Endodermal cell (in vitro differentiated cells): ENCODE measurements around the gene CAPNS1. TPM values are rescaled to one million over a fixed set of nuclear protein-coding genes. Genes with fewer than 3 reads are reported as not detected.

Experiments used
- DNase-seq: peaks from one replicate; pipeline ENCODE4 v3.0.0-alpha.2; 2017
- H3K27ac ChIP-seq: 2 replicates; pipeline ENCODE4 v1.5.1; 2013; ENCODE audit warnings: mild to moderate bottlenecking, low read depth, low read length, moderate library complexity
- H3K27me3 ChIP-seq: 2 replicates; pipeline ENCODE4 v1.6.1; 2013; ENCODE audit warnings: mild to moderate bottlenecking, low read length, moderate library complexity; ENCODE audit not compliant: insufficient read depth, control insufficient read depth, poor library complexity, severe bottlenecking
- H3K36me3 ChIP-seq: 2 replicates; pipeline ENCODE4 v1.7.0; 2013; ENCODE audit warnings: mild to moderate bottlenecking, low read length, moderate library complexity; ENCODE audit not compliant: control insufficient read depth, insufficient read depth
- H3K4me1 ChIP-seq: one replicate; pipeline ENCODE4 v1.7.0; 2013; ENCODE audit warnings: low read length; ENCODE audit not compliant: control insufficient read depth, insufficient read depth
- H3K4me3 ChIP-seq: 2 replicates; pipeline ENCODE4 v1.5.1; 2013; ENCODE audit warnings: mild to moderate bottlenecking, low read length, moderate library complexity
- H3K9ac ChIP-seq: 2 replicates; pipeline ENCODE4 v1.6.1; 2013; ENCODE audit warnings: mild to moderate bottlenecking, low read length, moderate library complexity; ENCODE audit not compliant: poor library complexity, severe bottlenecking; ENCODE audit errors: extremely low read depth
- H3K9me3 ChIP-seq: 2 replicates; pipeline ENCODE4 v1.6.1; 2013; ENCODE audit warnings: mild to moderate bottlenecking, low read length, moderate library complexity; ENCODE audit not compliant: control insufficient read depth
- H3K27ac Mint-ChIP-seq: 2 replicates; pipeline ENCODE4 v1.8.0; 2020; ENCODE audit warnings: mixed read lengths
- H3K27me3 Mint-ChIP-seq: 2 replicates; pipeline ENCODE4 v1.8.0; 2021; ENCODE audit warnings: mild to moderate bottlenecking, mixed read lengths; ENCODE audit not compliant: insufficient read depth
- H3K36me3 Mint-ChIP-seq: 2 replicates; pipeline ENCODE4 v1.8.0; 2020; ENCODE audit warnings: low read depth, mixed read lengths
- H3K4me1 Mint-ChIP-seq: 2 replicates; pipeline ENCODE4 v1.8.0; 2020; ENCODE audit warnings: mixed read lengths
- H3K4me3 Mint-ChIP-seq: 2 replicates; pipeline ENCODE4 v1.8.0; 2020; ENCODE audit warnings: mild to moderate bottlenecking, moderate library complexity, mixed read lengths
- H3K9me3 Mint-ChIP-seq: 2 replicates; pipeline ENCODE4 v1.8.0; 2020; ENCODE audit warnings: mild to moderate bottlenecking, mixed read lengths
- WGBS, 2 experiments: methylation state at CpG; one replicate each; pipeline versions ENCODE4 v1.1.5 to v1.1.7; 2013; ENCODE audit warnings: missing lambda C conversion rate in 2 of 2, mixed read lengths in 1 of 2; ENCODE audit not compliant: insufficient coverage in 1 of 2, insufficient read length in 1 of 2; 5-methylcytosine and 5-hydroxymethylcytosine counted together
- total RNA-seq, 2 donors: library from RNA; stranded (reverse); fragmentation: NEBNext Ultra II Directional in 1 of 2; extraction: Animal tissue kit (Norgen Biotek cat#: 25700) in 1 of 2; gene quantifications; 2 replicates in 1 of 2; 3 replicates in 1 of 2; pipeline ENCODE4 v1.2.1, GENCODE V29; 2021
- TF ChIP-seq, protein P1 (sequence below): fragments of 200-600 bp; sonication (generic); conservative IDR thresholded peaks from 2 replicates; pipeline ENCODE4 v1.5.0; 2021; ENCODE audit warnings: antibody characterized with exemption, mild to moderate bottlenecking

Gene CAPNS1
- total RNA-seq, 2 donors from 2014 or later = 633 to 714 TPM

DNA sequence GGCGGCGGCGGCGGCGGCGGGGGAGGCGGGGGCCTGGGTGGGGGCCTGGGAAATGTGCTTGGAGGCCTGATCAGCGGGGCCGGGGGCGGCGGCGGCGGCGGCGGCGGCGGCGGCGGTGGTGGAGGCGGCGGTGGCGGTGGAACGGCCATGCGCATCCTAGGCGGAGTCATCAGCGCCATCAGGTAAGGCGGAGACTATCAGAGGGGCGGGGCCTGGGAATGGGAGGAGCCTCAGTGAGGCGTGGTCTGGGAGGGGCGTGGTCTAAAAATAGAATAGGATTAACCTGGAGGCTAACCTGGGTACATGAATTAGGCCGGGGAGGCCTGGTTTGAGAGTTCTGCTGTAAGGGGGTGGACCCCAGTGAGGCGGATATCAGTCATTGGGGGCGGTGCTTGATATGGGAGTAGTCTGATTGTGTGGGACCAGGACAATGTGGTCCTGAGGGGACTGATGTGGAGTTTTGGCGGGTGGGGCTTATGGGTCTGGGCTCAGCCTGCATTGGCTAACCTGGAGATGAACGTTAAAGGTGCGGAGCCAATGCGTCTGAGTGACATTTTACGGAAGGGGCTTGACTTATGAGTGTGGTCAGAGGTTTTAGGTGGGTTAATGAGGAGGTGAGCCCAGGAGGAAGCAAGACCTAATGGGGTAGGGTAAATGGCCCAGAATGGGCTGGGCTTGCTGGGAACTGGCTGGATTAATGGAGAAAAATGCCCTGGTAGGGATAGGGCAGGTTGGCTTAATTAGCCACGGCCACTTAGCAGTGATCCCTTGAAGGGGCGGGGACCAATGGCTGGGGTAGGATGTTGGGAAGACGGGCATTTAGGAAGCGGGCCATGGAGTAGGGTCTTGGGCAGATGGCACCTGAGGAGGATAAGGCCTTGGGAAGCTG is 1.4 kb downstream of the CAPNS1 start:
- H3K27ac ChIP-seq = no peak overlapping the region
- TF ChIP-seq, protein P1, sequence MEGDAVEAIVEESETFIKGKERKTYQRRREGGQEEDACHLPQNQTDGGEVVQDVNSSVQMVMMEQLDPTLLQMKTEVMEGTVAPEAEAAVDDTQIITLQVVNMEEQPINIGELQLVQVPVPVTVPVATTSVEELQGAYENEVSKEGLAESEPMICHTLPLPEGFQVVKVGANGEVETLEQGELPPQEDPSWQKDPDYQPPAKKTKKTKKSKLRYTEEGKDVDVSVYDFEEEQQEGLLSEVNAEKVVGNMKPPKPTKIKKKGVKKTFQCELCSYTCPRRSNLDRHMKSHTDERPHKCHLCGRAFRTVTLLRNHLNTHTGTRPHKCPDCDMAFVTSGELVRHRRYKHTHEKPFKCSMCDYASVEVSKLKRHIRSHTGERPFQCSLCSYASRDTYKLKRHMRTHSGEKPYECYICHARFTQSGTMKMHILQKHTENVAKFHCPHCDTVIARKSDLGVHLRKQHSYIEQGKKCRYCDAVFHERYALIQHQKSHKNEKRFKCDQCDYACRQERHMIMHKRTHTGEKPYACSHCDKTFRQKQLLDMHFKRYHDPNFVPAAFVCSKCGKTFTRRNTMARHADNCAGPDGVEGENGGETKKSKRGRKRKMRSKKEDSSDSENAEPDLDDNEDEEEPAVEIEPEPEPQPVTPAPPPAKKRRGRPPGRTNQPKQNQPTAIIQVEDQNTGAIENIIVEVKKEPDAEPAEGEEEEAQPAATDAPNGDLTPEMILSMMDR = no peak
- Mint-ChIP-seq H3K4me3 (peak overlapping the region; percentile 99), H3K27me3 (peaks cover 2% of the 10 kb centered on the region), H3K4me1 (peaks cover 13% of the 10 kb centered on the region), H3K36me3 (peaks cover 42% of the 10 kb centered on the region), H3K27ac (peak overlapping the region; percentile 90), H3K9me3 (no peaks in the 10 kb centered on the region)
- no peaks in the 10 kb centered on the region for H3K4me1 ChIP-seq
- no peak overlapping the region for H3K9ac ChIP-seq
- H3K4me3 ChIP-seq = peak overlapping the region; percentile 90
- DNase-seq = peak; percentile 100
- H3K27me3 ChIP-seq = no peaks in the 10 kb centered on the region
- WGBS, 2 experiments = 14 to 30% methylated on average over 19 to 42 of the region's 42 CpGs
- H3K36me3 ChIP-seq = peaks cover 43% of the 10 kb centered on the region
- no peaks in the 10 kb centered on the region for H3K9me3 ChIP-seq

- Histone ChIP-seq H3K27ac (no peak overlapping the region), H3K36me3 (peaks cover 50% of the 10 kb centered on the region), H3K27me3 (no peaks in the 10 kb centered on the region), H3K9me3 (no peaks in the 10 kb centered on the region), H3K4me1 (no peaks in the 10 kb centered on the region), H3K4me3 (peak overlapping the region; percentile 90), H3K9ac (no peak overlapping the region)
- Mint-ChIP-seq H3K27ac (peak overlapping the region; percentile 90), H3K4me1 (peaks cover 9% of the 10 kb centered on the region), H3K4me3 (peak overlapping the region; percentile 99), H3K27me3 (no peaks in the 10 kb centered on the region), H3K9me3 (no peaks in the 10 kb centered on the region), H3K36me3 (peaks cover 50% of the 10 kb centered on the region)
- no peak for DNase-seq
- 96 to 97% methylated on average over 6 to 14 of the region's 14 CpGs for WGBS, 2 experiments
- TF ChIP-seq, protein P1 = no peak
These were observed 2.2 kb downstream of the CAPNS1 start for GRCh38 chr19:36142046-36142445.

GRCh38 chr19:36142496-36142895 is 2.6 kb downstream of the CAPNS1 start:
- 93 to 94% methylated on average over 5 to 9 of the region's 9 CpGs for WGBS, 2 experiments
- H3K27ac Mint-ChIP-seq = peak overlapping the region; percentile 61
- peaks cover 9% of the 10 kb centered on the region for H3K4me1 Mint-ChIP-seq

More at GRCh38 chr19:36142496-36142895, 2.6 kb downstream of the CAPNS1 start:
- Mint-ChIP-seq H3K36me3 (peaks cover 53% of the 10 kb centered on the region), H3K4me3 (peak overlapping the region; percentile 13), H3K9me3 (no peaks in the 10 kb centered on the region), H3K27me3 (no peaks in the 10 kb centered on the region)
- H3K27ac ChIP-seq = no peak overlapping the region
- H3K4me3 ChIP-seq = no peak overlapping the region
- peaks cover 54% of the 10 kb centered on the region for H3K36me3 ChIP-seq
- H3K9me3 ChIP-seq = no peaks in the 10 kb centered on the region
- H3K9ac ChIP-seq = no peak overlapping the region
- no peaks in the 10 kb centered on the region for H3K4me1 ChIP-seq
- H3K27me3 ChIP-seq = no peaks in the 10 kb centered on the region
- DNase-seq = no peak
- TF ChIP-seq, protein P1 = no peak
